GM12878 (cell line): Measurements from ENCODE around the gene BLTP3B. TPM values are rescaled to one million over a fixed set of nuclear protein-coding genes. Genes with fewer than 3 reads are reported as not detected.

Source experiments
- ATAC-seq: fragments of 200-7000 bp; cut with Tn5 transposase; 3 replicates; pipeline ENCODE4 v1.9.1; 2020; ENCODE audit warnings: mild to moderate bottlenecking, moderate library complexity
- BruUV-seq: library from RNA; stranded (reverse); fragments of 400-500 nt; replicated peaks from 2 replicates; lab custom pipeline; 2021; lab: Mats Ljungman, UMichigan
- CTCF ChIA-PET: fragments of 300-600 bp; sonication (Branson Sonifier 250); formaldehyde crosslinking; extraction: SDS; loops from one replicate; lab custom pipeline; 2021; ENCODE audit warnings: inconsistent platforms; lab: Yijun Ruan, JAX
- POLR2A ChIA-PET: fragments of 350-600 bp; formaldehyde crosslinking; extraction: SDS; loops from one replicate; lab custom pipeline; 2021; ENCODE audit warnings: inconsistent platforms; lab: Charles Lee
- RAD21 ChIA-PET: fragments of 300-600 bp; sonication (Branson Sonifier 250); formaldehyde crosslinking; loops from one replicate; lab custom pipeline; 2023; ENCODE audit warnings: antibody characterized with exemption; ENCODE audit not compliant: unreplicated experiment; lab: Charles Lee
- SMC1A ChIA-PET: fragments of 300-600 bp; sonication (Branson Sonifier 250); formaldehyde crosslinking; loops from one replicate; lab custom pipeline; 2023; ENCODE audit not compliant: unreplicated experiment, uncharacterized antibody; lab: Charles Lee
- DNase-seq: peaks from one replicate; pipeline ENCODE4 v3.0.0-alpha.2; 2011; ENCODE audit warnings: low read depth, low spot score
- FAIRE-seq: peaks from 3 replicates; lab custom pipeline; 2011; peaks lifted over from hg19 to GRCh38; lab: Jason Lieb, UNC
- H2AFZ ChIP-seq: 2 replicates; pipeline ENCODE4 v1.6.0; 2011; ENCODE audit warnings: low read depth, low read length, control low read depth; ENCODE audit not compliant: control insufficient read depth
- H3K27ac ChIP-seq: 2 replicates; pipeline ENCODE4 v1.5.1; 2011; ENCODE audit warnings: control low read depth; ENCODE audit not compliant: control insufficient read depth, insufficient read depth
- H3K27me3 ChIP-seq, 2 experiments: replicated peaks in 1 of 2; 2 replicates each; pipeline versions ENCODE4 v1.6.0 to v1.6.1; 2011; ENCODE audit warnings: low read length in 1 of 2; ENCODE audit not compliant: control insufficient read depth in 2 of 2, insufficient read depth in 2 of 2
- H3K36me3 ChIP-seq, 2 experiments: 2 replicates each; pipeline ENCODE4 v1.5.1; 2011; ENCODE audit warnings: low read length in 1 of 2; ENCODE audit not compliant: control insufficient read depth in 2 of 2, insufficient read depth in 2 of 2
- H3K4me1 ChIP-seq: 2 replicates; pipeline ENCODE4 v1.6.1; 2011; ENCODE audit warnings: mild to moderate bottlenecking, low read length, moderate library complexity, mixed read lengths; ENCODE audit not compliant: control insufficient read depth, insufficient read depth
- H3K4me2 ChIP-seq: 2 replicates; pipeline ENCODE4 v1.6.0; 2011; ENCODE audit warnings: control low read depth; ENCODE audit not compliant: control insufficient read depth, insufficient read depth
- H3K4me3 ChIP-seq: fragments of 200-600 bp; sonication (generic); 2 replicates; pipeline ENCODE4 v1.5.1; 2016
- H3K79me2 ChIP-seq: 2 replicates; pipeline ENCODE4 v1.6.0; 2011; ENCODE audit warnings: low read length; ENCODE audit not compliant: control insufficient read depth, insufficient read depth
- H3K9ac ChIP-seq: 2 replicates; pipeline ENCODE4 v1.8.0; 2011; ENCODE audit warnings: low read length, control low read depth, mixed read lengths; ENCODE audit not compliant: control insufficient read depth, insufficient read depth
- H3K9me3 ChIP-seq: replicated peaks from 3 replicates; pipeline ENCODE4 v1.5.1; 2011; ENCODE audit warnings: mild to moderate bottlenecking, low read length; ENCODE audit not compliant: control insufficient read depth, insufficient read depth
- H4K20me1 ChIP-seq: 2 replicates; pipeline ENCODE4 v1.6.0; 2011; ENCODE audit not compliant: control insufficient read depth, insufficient read depth
- EP300 ChIP-seq, 2 experiments: fragments of 150-350 bp in 1 of 2; IDR thresholded peaks; 2 replicates each; pipeline ENCODE4 v1.6.1; 2011 to 2012; ENCODE audit warnings: low read depth in 2 of 2, low read length in 2 of 2, borderline replicate concordance in 1 of 2, improper control_type of control experiment in 1 of 2, inconsistent platforms in 1 of 2; ENCODE audit not compliant: control insufficient read depth in 1 of 2
- ETV6 ChIP-seq, 2 experiments: fragments of 450-650 bp in 1 of 2; IDR thresholded peaks in 1 of 2; conservative IDR thresholded peaks in 1 of 2; 2 replicates each; pipeline ENCODE4 v1.6.1; 2014; ENCODE audit warnings: antibody characterized with exemption in 1 of 2, borderline replicate concordance in 1 of 2, low read depth in 1 of 2, mild to moderate bottlenecking in 1 of 2, moderate library complexity in 1 of 2
- GATAD2B ChIP-seq: fragments of 450-650 bp; conservative IDR thresholded peaks from 2 replicates; pipeline ENCODE4 v1.6.1; 2017; ENCODE audit warnings: low read depth, mild to moderate bottlenecking, moderate library complexity
- HDAC6 ChIP-seq: fragments of 200-600 bp; sonication (generic); IDR thresholded peaks from one replicate; pipeline ENCODE4 v1.8.0; 2017; ENCODE audit warnings: antibody characterized with exemption; ENCODE audit not compliant: unreplicated experiment
- MTA2 ChIP-seq: fragments of 450-650 bp; IDR thresholded peaks from 2 replicates; pipeline ENCODE4 v1.6.1; 2016; ENCODE audit warnings: low read depth, mild to moderate bottlenecking, moderate library complexity
- TCF7 ChIP-seq: IDR thresholded peaks from 2 replicates; pipeline ENCODE4 v1.6.1; 2014; ENCODE audit warnings: antibody characterized with exemption, borderline replicate concordance
- ZNF24 ChIP-seq: fragments of 450-650 bp; IDR thresholded peaks from 2 replicates; pipeline ENCODE4 v1.6.1; 2017; ENCODE audit warnings: antibody characterized with exemption, mild to moderate bottlenecking
- ZNF622 ChIP-seq: fragments of 450-650 bp; IDR thresholded peaks from 2 replicates; pipeline ENCODE4 v1.6.1; 2017; ENCODE audit warnings: mild to moderate bottlenecking, inconsistent platforms
- WGBS: methylation state at CpG from one replicate; pipeline ENCODE4 v1.1.6; 2016; ENCODE audit warnings: low lambda C conversion rate; ENCODE audit not compliant: insufficient replicate concordance, insufficient coverage; ENCODE audit errors: missing lambda C conversion rate; 5-methylcytosine and 5-hydroxymethylcytosine counted together
- in situ Hi-C: fragments of 300-500 bp; cut with MboI; formaldehyde crosslinking; loops from 9 replicates; pipeline ENCODE4 v1.14.3; 2018; ENCODE audit warnings: mixed read lengths
- intact Hi-C: fragments of 100-400 bp; cut with micrococcal nuclease; formaldehyde crosslinking; loops from one replicate; pipeline ENCODE4 v1.14.2; 2022; ENCODE audit not compliant: unreplicated experiment
- polyA plus RNA-seq, 11 experiments: library from polyadenylated mRNA; depleted of rRNA in 4 of 11; unstranded in 6 of 11; stranded (reverse) in 5 of 11; fragments of >200 nt; fragmentation: Nextera tagmentation in 4 of 11; fragmentation: Illumina TruSeq in 1 of 11; extraction: Ambion mirVana in 4 of 11; extraction: Trizol in 1 of 11; gene quantifications; 1 replicate in 1 of 11; 2 replicates in 10 of 11; pipeline versions ENCODE4 v1.2.1 to v1.2.3, GENCODE V29; 2011 to 2016; ENCODE audit warnings: inconsistent platforms in 2 of 11, missing spikeins in 2 of 11, low read depth in 1 of 11
- total RNA-seq, 4 experiments: library from RNA; depleted of rRNA in 3 of 4; stranded (reverse); fragments of >200 nt in 3 of 4; fragmentation: Illumina TruSeq in 1 of 4; extraction: Trizol in 1 of 4; gene quantifications; 2 replicates each; pipeline versions ENCODE4 v1.2.1 to v1.2.3, GENCODE V29; 2013 to 2021
- TF ChIP-seq, protein P1 (sequence below): fragments of 450-650 bp; IDR thresholded peaks from 2 replicates; pipeline ENCODE4 v1.6.1; 2017; ENCODE audit warnings: antibody characterized with exemption, mild to moderate bottlenecking, moderate library complexity
- TF ChIP-seq, protein P2 (sequence below): fragments of 450-650 bp; formaldehyde crosslinking; IDR thresholded peaks from 2 replicates; pipeline ENCODE4 v1.4.0; 2020; ENCODE audit warnings: mild to moderate bottlenecking, moderate library complexity
- TF ChIP-seq, protein P3 (sequence below): fragments of 150-350 bp; IDR thresholded peaks from 2 replicates; pipeline ENCODE4 v1.6.1; 2014; ENCODE audit warnings: mild to moderate bottlenecking, low read depth, low read length

BLTP3B gene
- total and polyA plus RNA-seq, 10 of the 15 experiments (the other 5 are each of a cell fraction or from before 2014, with no cell fraction given) = 3.6 to 23.6 (median 17.0) TPM

DNA sequence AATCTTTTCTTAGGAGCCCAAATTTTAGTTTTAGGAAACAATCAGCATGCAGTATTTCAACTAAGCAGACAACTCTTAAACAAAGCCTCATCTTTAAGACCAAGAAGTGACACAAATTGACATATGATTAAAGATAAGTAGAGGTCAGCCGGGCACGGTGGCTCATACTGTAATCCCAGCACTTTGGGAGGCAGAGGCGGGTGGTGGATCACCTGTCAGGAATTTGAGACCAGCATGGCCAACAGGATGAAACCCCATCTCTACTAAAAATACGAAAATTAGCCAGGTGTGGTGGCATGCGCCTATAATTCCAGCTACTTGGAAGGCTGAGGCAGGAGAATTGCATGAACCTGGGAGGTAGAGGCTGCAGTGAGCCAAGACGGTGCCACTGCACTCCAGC, 35.8 kb downstream of the BLTP3B start (continued):
- TF ChIP-seq, protein P1, sequence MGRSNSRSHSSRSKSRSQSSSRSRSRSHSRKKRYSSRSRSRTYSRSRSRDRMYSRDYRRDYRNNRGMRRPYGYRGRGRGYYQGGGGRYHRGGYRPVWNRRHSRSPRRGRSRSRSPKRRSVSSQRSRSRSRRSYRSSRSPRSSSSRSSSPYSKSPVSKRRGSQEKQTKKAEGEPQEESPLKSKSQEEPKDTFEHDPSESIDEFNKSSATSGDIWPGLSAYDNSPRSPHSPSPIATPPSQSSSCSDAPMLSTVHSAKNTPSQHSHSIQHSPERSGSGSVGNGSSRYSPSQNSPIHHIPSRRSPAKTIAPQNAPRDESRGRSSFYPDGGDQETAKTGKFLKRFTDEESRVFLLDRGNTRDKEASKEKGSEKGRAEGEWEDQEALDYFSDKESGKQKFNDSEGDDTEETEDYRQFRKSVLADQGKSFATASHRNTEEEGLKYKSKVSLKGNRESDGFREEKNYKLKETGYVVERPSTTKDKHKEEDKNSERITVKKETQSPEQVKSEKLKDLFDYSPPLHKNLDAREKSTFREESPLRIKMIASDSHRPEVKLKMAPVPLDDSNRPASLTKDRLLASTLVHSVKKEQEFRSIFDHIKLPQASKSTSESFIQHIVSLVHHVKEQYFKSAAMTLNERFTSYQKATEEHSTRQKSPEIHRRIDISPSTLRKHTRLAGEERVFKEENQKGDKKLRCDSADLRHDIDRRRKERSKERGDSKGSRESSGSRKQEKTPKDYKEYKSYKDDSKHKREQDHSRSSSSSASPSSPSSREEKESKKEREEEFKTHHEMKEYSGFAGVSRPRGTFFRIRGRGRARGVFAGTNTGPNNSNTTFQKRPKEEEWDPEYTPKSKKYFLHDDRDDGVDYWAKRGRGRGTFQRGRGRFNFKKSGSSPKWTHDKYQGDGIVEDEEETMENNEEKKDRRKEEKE = no peak
- TF ChIP-seq HDAC6 (no peak), ETV6 (conservative IDR thresholded peaks at IDR 0.05 in 1 of 2, IDR thresholded peaks at IDR 0.05 in 1 of 2; ENCODE audit: borderline replicate concordance in 1 of 2, low read depth in 1 of 2) (no peak), TCF7 (no peak)

DNA sequence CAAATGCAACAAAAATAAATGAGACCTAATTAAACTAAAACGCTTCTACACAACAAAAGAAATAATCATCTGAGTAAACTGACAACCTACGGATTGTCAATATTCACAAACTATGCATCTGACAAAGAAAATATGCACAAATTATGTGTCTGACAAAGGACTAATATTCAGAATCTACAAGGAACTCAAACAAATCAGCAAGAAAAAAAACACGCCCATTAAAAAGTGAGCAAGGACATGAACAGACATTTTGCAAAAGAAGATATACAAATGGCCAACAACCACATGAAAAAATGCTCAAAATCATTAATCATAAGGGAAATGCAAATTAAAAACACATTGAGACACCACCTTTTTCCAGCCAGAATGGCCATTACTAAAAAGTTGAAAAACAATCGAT, 37.0 kb downstream of the BLTP3B start:
- ChIA-PET SMC1A (no interaction called here), CTCF (no interaction called here), RAD21 (no interaction called here), POLR2A (no interaction called here)
- FAIRE-seq (no peak), ATAC-seq (no peak), DNase-seq (no peak)
- Histone ChIP-seq H3K4me3 (no peak overlapping the region), H3K9ac (no peak overlapping the region), H3K36me3 (no peaks in the 10 kb centered on the region; a peak in 1 of 4 replicates), H3K9me3 (no peaks in the 10 kb centered on the region; the same call in 1 of the 3 replicates), H3K79me2 (no peaks in the 10 kb centered on the region), H4K20me1 (no peaks in the 10 kb centered on the region), H3K4me2 (no peak overlapping the region), H3K27ac (no peak overlapping the region), H3K4me1 (no peaks in the 10 kb centered on the region), H3K27me3 (no peaks in the 10 kb centered on the region), H2AFZ (no peak overlapping the region)
- in situ Hi-C loops (no loop called here), intact Hi-C loops (no loop called here)
- BruUV-seq = no TSS peak
- 97% methylated on average over 4 of the region's 4 CpGs for WGBS
- TF ChIP-seq ZNF24 (no peak), GATAD2B (no peak), MTA2 (no peak), ZNF622 (no peak), EP300 (IDR thresholded peaks at IDR 0.05; ENCODE audit: borderline replicate concordance in 1 of 2, control insufficient read depth in 1 of 2, low read depth in 2 of 2, low read length in 2 of 2) (no peak)
- TF ChIP-seq, protein P2, sequence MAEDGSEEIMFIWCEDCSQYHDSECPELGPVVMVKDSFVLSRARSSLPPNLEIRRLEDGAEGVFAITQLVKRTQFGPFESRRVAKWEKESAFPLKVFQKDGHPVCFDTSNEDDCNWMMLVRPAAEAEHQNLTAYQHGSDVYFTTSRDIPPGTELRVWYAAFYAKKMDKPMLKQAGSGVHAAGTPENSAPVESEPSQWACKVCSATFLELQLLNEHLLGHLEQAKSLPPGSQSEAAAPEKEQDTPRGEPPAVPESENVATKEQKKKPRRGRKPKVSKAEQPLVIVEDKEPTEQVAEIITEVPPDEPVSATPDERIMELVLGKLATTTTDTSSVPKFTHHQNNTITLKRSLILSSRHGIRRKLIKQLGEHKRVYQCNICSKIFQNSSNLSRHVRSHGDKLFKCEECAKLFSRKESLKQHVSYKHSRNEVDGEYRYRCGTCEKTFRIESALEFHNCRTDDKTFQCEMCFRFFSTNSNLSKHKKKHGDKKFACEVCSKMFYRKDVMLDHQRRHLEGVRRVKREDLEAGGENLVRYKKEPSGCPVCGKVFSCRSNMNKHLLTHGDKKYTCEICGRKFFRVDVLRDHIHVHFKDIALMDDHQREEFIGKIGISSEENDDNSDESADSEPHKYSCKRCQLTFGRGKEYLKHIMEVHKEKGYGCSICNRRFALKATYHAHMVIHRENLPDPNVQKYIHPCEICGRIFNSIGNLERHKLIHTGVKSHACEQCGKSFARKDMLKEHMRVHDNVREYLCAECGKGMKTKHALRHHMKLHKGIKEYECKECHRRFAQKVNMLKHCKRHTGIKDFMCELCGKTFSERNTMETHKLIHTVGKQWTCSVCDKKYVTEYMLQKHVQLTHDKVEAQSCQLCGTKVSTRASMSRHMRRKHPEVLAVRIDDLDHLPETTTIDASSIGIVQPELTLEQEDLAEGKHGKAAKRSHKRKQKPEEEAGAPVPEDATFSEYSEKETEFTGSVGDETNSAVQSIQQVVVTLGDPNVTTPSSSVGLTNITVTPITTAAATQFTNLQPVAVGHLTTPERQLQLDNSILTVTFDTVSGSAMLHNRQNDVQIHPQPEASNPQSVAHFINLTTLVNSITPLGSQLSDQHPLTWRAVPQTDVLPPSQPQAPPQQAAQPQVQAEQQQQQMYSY (CRISPR knock-in tag) = no peak
- TF ChIP-seq, protein P3, sequence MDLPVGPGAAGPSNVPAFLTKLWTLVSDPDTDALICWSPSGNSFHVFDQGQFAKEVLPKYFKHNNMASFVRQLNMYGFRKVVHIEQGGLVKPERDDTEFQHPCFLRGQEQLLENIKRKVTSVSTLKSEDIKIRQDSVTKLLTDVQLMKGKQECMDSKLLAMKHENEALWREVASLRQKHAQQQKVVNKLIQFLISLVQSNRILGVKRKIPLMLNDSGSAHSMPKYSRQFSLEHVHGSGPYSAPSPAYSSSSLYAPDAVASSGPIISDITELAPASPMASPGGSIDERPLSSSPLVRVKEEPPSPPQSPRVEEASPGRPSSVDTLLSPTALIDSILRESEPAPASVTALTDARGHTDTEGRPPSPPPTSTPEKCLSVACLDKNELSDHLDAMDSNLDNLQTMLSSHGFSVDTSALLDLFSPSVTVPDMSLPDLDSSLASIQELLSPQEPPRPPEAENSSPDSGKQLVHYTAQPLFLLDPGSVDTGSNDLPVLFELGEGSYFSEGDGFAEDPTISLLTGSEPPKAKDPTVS = no peak
